Heart right ventricle (tissue), 16 donors: Measurements from ENCODE around the gene VPS13C. TPM values are rescaled to one million over a fixed set of nuclear protein-coding genes. Genes with fewer than 3 reads are reported as not detected.
A peak's percentile ranks its signal among the peaks of the same experiment; 100 is the strongest.

Source experiments
- ATAC-seq, 8 donors: fragments of 200-7000 bp; cut with Tn5 transposase; one replicate each; pipeline ENCODE4 v1.9.1; 2020; ENCODE audit warnings: mild to moderate bottlenecking in 8 of 8, moderate library complexity in 8 of 8, moderate number of reproducible peaks in 1 of 8
- DNase-seq, 2 donors: peaks; one replicate each; pipeline ENCODE4 v3.0.0-alpha.2; 2020
- H3K27ac ChIP-seq, 10 donors: fragments of 200-600 bp; sonication (generic) in 2 of 10; one replicate each; pipeline versions ENCODE4 v1.5.0 to v1.8.0; 2020 to 2022; ENCODE audit warnings: mild to moderate bottlenecking in 3 of 10
- H3K27me3 ChIP-seq, 7 donors: fragments of 200-600 bp; one replicate each; pipeline ENCODE4 v1.8.0; 2021 to 2022; ENCODE audit warnings: mild to moderate bottlenecking in 2 of 7
- H3K36me3 ChIP-seq, 9 donors: fragments of 200-600 bp; sonication (generic) in 1 of 9; one replicate each; pipeline versions ENCODE4 v1.5.0 to v1.8.0; 2020 to 2022; ENCODE audit warnings: mild to moderate bottlenecking in 2 of 9
- H3K4me1 ChIP-seq, 9 donors: fragments of 200-600 bp; sonication (generic) in 1 of 9; one replicate each; pipeline versions ENCODE4 v1.5.0 to v1.8.0; 2020 to 2022; ENCODE audit warnings: mild to moderate bottlenecking in 4 of 9
- H3K4me3 ChIP-seq, 10 donors: fragments of 200-600 bp; sonication (generic) in 2 of 10; one replicate each; pipeline versions ENCODE4 v1.5.0 to v1.8.0; 2020 to 2022; ENCODE audit warnings: mild to moderate bottlenecking in 7 of 10, moderate library complexity in 2 of 10
- H3K9me3 ChIP-seq, 11 donors: fragments of 200-600 bp in 10 of 11; sonication (generic) in 2 of 11; one replicate each; pipeline versions ENCODE4 v1.5.0 to v1.8.0; 2013 to 2022; ENCODE audit warnings: mild to moderate bottlenecking in 2 of 11, control low read depth in 1 of 11, moderate library complexity in 1 of 11
- WGBS, 2 donors: extraction: QIAGEN DNeasy Blood & Tissue Kit; methylation state at CpG; one replicate each; pipeline ENCODE4 v1.1.7; 2013; ENCODE audit warnings: inconsistent platforms in 1 of 2; 5-methylcytosine and 5-hydroxymethylcytosine counted together
- intact Hi-C, 10 donors: fragments of 100-400 bp; cut with DNase I; formaldehyde crosslinking; loops; one replicate each; pipeline versions ENCODE4 v1.11.1 to v1.14.2; 2022
- polyA plus RNA-seq, 2 donors: library from polyadenylated mRNA; stranded (reverse); fragments of 200-250 nt; gene quantifications; one replicate each; pipeline ENCODE4 v1.2.3, GENCODE V29; 2013
- total RNA-seq, 10 donors: library from RNA; stranded (reverse); fragmentation: NEBNext Ultra II Directional in 3 of 10; extraction: Animal tissue kit (Norgen Biotek cat#: 25700) in 3 of 10; gene quantifications; one replicate each; pipeline versions ENCODE4 v1.2.1 to v1.2.4, GENCODE V29; 2021 to 2023
- TF ChIP-seq, protein P1 (sequence below), 9 donors: fragments of 200-600 bp; sonication (generic) in 2 of 9; IDR thresholded peaks; one replicate each; pipeline versions ENCODE4 v1.5.0 to v1.8.0; 2021 to 2022; ENCODE audit warnings: antibody characterized with exemption in 9 of 9, mild to moderate bottlenecking in 5 of 9, moderate library complexity in 1 of 9
- donor health status: Arrhythmogenic right ventricular cardiomyopathy.
- donor health status: ischemic (EF 13 %, LVEDD 7.1; RV severe dilation, severe dysfunction).
- donor health status: healthy with polysubstance abuse.
- donor health status: DM: no; HTN: yes; CAD: no.
- donor health status: DM: no; HTN: no; CAD: no.
- donor health status: ischemic (EF 25% LVEDD 6.9; RV normal size, moderate dysfunction).
- donor health status: ischemic (EF 25% LVEDD 5.7; RV mildly dilated, moderate dysfunction).
- donor health status: healthy.
- donor health status: DM: yes; HTN: yes; CAD: no.
- donor health status: Ischemic cardiomyopathy.
- donor health status: ischemic (EF 35%, LVEDD 5.7; RV mildly dilated, moderate dysfunction).
- donor health status: nonischemic (EF 11% LVEDD 7.7; RV severe dilation, severe dysfunction).
- donor health status: DM: yes; HTN: yes; CAD: no.
- donor health status: PGD.
- donor health status: ischemic (EF 29% LVEDD 5.4; RV normal size, mild dysfunction).
- donor health status: nonischemic (EF 23%, LVEDD 6.1; RV moderate dilation, normal function).

The VPS13C gene
- total and polyA plus RNA-seq, 12 donors, result 7.3 to 59.0 (median 39.6) TPM

DNA sequence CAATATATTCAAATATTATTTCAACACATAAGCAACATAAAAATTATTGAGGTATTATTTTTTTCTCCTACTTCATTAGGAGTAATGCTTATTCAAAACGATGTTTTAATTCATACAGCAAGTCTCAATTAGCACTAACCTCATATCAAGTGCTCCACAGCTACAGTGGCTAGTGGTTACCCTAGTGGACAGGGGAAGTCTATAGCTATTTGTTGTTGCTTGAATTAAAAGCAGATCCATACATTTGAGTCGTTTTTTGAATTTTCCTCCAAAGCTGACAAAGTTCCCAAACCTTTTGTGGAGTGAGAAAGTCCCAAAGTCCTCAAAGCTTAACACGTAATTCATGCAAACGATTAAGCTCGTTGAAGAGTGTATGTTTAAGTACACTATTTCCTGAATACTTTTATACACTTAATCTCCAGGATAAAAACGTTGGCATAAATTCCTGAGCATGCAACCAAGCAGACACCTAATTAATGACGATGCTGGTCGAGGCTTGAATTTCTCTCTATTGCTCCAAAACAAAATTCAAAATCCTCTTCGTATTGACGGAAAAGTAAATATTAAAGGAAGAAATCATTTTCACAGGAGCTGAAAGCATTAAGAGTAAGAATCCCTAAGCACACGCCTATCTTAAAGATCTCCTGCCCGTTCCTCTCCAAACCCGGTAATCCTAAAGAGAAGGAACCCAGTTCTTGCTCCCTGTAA lies 985 bp downstream of the VPS13C start:
- intact Hi-C loops, result no loop called here
- H3K4me3 ChIP-seq, result peak overlapping the region; percentile 62 to 98 (median 89)
- H3K4me1 ChIP-seq, result peaks cover 0 to 48% (median 21%) of the 10 kb centered on the region in 9 donors
- 6 to 12% methylated on average over 13 of the region's 13 CpGs for WGBS, 2 donors
- no peak for DNase-seq
- peak overlapping the region; percentile 66 to 96 (median 93) for H3K27ac ChIP-seq
- no peak for ATAC-seq
- H3K36me3 ChIP-seq, result peaks cover 0 to 3% (median 0%) of the 10 kb centered on the region in 9 donors
- no peaks in the 10 kb centered on the region for H3K9me3 ChIP-seq
- TF ChIP-seq, protein P1, sequence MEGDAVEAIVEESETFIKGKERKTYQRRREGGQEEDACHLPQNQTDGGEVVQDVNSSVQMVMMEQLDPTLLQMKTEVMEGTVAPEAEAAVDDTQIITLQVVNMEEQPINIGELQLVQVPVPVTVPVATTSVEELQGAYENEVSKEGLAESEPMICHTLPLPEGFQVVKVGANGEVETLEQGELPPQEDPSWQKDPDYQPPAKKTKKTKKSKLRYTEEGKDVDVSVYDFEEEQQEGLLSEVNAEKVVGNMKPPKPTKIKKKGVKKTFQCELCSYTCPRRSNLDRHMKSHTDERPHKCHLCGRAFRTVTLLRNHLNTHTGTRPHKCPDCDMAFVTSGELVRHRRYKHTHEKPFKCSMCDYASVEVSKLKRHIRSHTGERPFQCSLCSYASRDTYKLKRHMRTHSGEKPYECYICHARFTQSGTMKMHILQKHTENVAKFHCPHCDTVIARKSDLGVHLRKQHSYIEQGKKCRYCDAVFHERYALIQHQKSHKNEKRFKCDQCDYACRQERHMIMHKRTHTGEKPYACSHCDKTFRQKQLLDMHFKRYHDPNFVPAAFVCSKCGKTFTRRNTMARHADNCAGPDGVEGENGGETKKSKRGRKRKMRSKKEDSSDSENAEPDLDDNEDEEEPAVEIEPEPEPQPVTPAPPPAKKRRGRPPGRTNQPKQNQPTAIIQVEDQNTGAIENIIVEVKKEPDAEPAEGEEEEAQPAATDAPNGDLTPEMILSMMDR (IDR thresholded peaks at IDR 0.05), result peak in 1 of 9 donors; percentile 13
- no peaks in the 10 kb centered on the region for H3K27me3 ChIP-seq

DNA sequence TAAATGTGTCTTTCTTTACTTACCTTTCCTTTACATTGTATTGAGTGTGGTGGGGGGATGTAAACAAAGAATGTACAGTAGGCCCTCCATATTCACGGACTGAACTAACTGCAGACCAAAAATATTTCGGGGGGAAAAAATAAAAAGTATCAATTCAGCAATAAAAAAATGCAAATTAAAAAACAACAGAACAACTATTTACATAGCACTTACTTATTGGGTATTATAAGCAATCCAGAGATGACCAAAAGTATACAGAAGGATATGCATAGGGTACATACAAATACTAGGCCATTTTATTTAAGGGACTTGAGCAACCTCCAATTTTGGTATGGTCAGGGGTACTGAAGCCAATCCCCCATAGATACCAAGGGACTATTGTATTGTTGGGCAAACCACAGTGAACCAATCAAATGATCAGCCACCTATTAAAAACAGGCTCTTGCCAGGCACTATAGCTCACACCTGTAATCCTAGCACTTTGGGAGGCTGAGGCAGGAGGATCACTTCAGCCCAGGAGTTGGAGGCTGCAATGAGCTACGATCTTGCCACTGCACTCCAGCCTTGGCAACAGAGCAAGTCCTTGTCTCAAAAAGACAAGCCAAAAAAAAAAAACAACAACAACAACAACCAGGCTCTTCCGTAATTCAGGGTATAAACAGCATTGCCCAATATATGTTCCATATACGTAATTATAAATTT lies 1.8 kb downstream of the VPS13C start:
- intact Hi-C loops, result no loop called here
- Histone ChIP-seq H3K27me3 (no peaks in the 10 kb centered on the region), H3K4me3 (peak overlapping the region in 1 of 10 donors; percentile 76), H3K4me1 (peaks cover under 1 to 56% (median 29%) of the 10 kb centered on the region in 9 donors), H3K27ac (no peak overlapping the region), H3K36me3 (peaks cover 0 to 3% (median 0%) of the 10 kb centered on the region in 9 donors), H3K9me3 (no peaks in the 10 kb centered on the region)
- 92 to 93% methylated on average over 5 of the region's 5 CpGs for WGBS, 2 donors
- ATAC-seq (no peak), DNase-seq (no peak)
- TF ChIP-seq, protein P1 (IDR thresholded peaks at IDR 0.05), result no peak

DNA sequence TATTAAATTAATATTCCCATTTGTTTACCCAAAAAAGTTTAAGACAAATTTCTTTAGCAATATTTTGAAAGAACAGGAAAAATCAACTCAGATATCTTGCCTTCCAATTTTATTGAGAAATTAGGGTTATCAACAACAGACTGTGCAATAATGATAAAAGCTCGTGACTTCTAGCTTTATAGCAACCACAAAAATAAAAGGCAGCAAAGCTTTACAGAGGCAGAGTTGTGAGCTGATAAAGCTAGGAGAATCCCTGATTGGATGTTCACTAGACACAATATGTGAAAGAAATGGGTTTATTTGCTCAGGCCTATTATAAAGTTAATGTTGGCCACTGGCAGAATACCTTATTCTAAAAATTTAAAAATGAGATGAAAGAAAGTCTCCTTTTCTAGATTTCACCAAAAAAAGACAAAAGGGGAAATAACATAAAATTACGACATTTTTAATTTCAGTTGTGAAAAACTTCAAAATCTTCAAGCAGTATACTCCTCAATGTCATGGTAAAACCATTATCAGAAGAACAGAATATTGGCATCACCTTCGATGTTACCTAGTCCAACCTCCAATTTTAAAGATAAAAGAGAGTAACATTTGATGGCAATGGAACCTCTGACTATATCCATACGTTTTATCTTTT lies 2.8 kb downstream of the VPS13C start:
- intact Hi-C loops, result no loop called here
- H3K36me3 ChIP-seq, result peaks cover 0 to 3% (median 0%) of the 10 kb centered on the region in 9 donors
- H3K4me3 ChIP-seq, result no peak overlapping the region
- H3K9me3 ChIP-seq, result no peaks in the 10 kb centered on the region
- TF ChIP-seq, protein P1 (IDR thresholded peaks at IDR 0.05), result no peak
- WGBS, 2 donors, result 88 to 89% methylated on average over 4 of the region's 4 CpGs
- H3K27ac ChIP-seq, result peak overlapping the region in 1 of 10 donors; percentile 9
- DNase-seq (no peak), ATAC-seq (no peak)
- H3K4me1 ChIP-seq, result peaks cover 3 to 65% (median 38%) of the 10 kb centered on the region in 9 donors
- H3K27me3 ChIP-seq, result no peaks in the 10 kb centered on the region

DNA sequence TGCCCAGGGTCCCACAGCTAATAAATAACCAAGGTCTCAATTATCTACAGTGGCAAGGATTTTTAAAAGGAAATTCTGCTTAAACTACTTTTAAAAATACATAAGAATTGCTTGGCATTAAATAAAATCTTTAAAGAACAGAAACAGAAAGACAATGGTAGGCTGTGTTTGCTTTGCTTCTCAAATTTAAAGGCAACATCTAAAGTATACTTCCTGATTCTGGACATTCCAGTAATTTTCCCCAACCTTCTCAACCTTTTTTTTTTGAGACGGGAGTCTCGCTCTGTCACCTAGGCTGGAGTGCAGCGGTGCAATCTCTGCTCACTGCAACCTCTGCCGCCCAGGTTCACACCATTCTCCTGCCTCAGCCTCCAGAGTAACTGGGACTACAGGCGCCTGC lies 5.3 kb downstream of the VPS13C start:
- peaks cover 3 to 72% (median 38%) of the 10 kb centered on the region in 9 donors for H3K4me1 ChIP-seq
- no peaks in the 10 kb centered on the region for H3K27me3 ChIP-seq
- no peak overlapping the region for H3K27ac ChIP-seq
- intact Hi-C loops, result no loop called here
- no peak for ATAC-seq
- H3K9me3 ChIP-seq, result no peaks in the 10 kb centered on the region
- no peak overlapping the region for H3K4me3 ChIP-seq
- 93% methylated on average over 5 of the region's 5 CpGs for WGBS, 2 donors
- TF ChIP-seq, protein P1 (IDR thresholded peaks at IDR 0.05), result no peak
- no peak for DNase-seq
- peaks cover 0 to 3% (median 0%) of the 10 kb centered on the region in 9 donors for H3K36me3 ChIP-seq
